HG02571 (cell line): ENCODE data around the gene RGS3.

Experiments used
- ATAC-seq: cut with Tn5 transposase; IDR thresholded peaks from one replicate; pipeline ENCODE4 v1.9.1; 2021; ENCODE audit warnings: mild to moderate bottlenecking, moderate library complexity; ENCODE audit not compliant: unreplicated experiment

RGS3 gene

GRCh38 chr9:113509463-113509862 lies 45.9 kb downstream of the RGS3 start:
- no peak for ATAC-seq

- no peak for ATAC-seq
These were observed 47.6 kb downstream of the RGS3 start for GRCh38 chr9:113511047-113511521.

- peak; percentile 39 for ATAC-seq
These were observed 48.6 kb downstream of the RGS3 start for GRCh38 chr9:113511856-113512761.

- ATAC-seq, result no peak
These were observed 49.6 kb downstream of the RGS3 start for GRCh38 chr9:113513111-113513510.

GRCh38 chr9:113513536-113513935 lies 50.0 kb downstream of the RGS3 start:
- ATAC-seq, result no peak

GRCh38 chr9:113514061-113514460 lies 50.5 kb downstream of the RGS3 start:
- no peak for ATAC-seq

- ATAC-seq, result no peak
These were observed 51.2 kb downstream of the RGS3 start for GRCh38 chr9:113514748-113515147.

- no peak for ATAC-seq
These were observed 52.3 kb downstream of the RGS3 start for GRCh38 chr9:113515862-113516261.

GRCh38 chr9:113516840-113517577 lies 53.5 kb downstream of the RGS3 start:
- ATAC-seq, result peak; percentile 81

- no peak for ATAC-seq
These were observed 56.0 kb downstream of the RGS3 start for GRCh38 chr9:113519426-113520108.

- peak; percentile 19 for ATAC-seq
These were observed 56.6 kb downstream of the RGS3 start for GRCh38 chr9:113520109-113520642.

- no peak for ATAC-seq
These were observed 58.2 kb downstream of the RGS3 start for GRCh38 chr9:113521693-113522255.

GRCh38 chr9:113522419-113522818 lies 58.9 kb downstream of the RGS3 start:
- no peak for ATAC-seq

- no peak for ATAC-seq
These were observed 59.3 kb downstream of the RGS3 start for GRCh38 chr9:113522858-113523257.

- peak; percentile 86 for ATAC-seq
These were observed 60.1 kb downstream of the RGS3 start for GRCh38 chr9:113523421-113524141.

- no peak for ATAC-seq
These were observed 60.9 kb downstream of the RGS3 start for GRCh38 chr9:113524468-113524867.

- ATAC-seq, result no peak
These were observed 61.7 kb downstream of the RGS3 start for GRCh38 chr9:113525205-113525604.

GRCh38 chr9:113525831-113526230 lies 62.3 kb downstream of the RGS3 start:
- ATAC-seq, result no peak

GRCh38 chr9:113526231-113526746 lies 62.8 kb downstream of the RGS3 start:
- ATAC-seq, result no peak

GRCh38 chr9:113526841-113527240 lies 63.3 kb downstream of the RGS3 start:
- no peak for ATAC-seq
